GM04504 (cell line): ENCODE measurements around the gene CST2.
"Not testable (repeated sequence)": the region's sequence is repeated elsewhere in the genome, so short reads cannot be mapped to it uniquely, and the experiment has no call there.

ENCODE experiments used
- DNase-seq: peaks from one replicate; pipeline ENCODE4 v3.0.0-alpha.2; 2012; ENCODE audit warnings: low read depth

CST2 gene, protein sequence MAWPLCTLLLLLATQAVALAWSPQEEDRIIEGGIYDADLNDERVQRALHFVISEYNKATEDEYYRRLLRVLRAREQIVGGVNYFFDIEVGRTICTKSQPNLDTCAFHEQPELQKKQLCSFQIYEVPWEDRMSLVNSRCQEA

DNA sequence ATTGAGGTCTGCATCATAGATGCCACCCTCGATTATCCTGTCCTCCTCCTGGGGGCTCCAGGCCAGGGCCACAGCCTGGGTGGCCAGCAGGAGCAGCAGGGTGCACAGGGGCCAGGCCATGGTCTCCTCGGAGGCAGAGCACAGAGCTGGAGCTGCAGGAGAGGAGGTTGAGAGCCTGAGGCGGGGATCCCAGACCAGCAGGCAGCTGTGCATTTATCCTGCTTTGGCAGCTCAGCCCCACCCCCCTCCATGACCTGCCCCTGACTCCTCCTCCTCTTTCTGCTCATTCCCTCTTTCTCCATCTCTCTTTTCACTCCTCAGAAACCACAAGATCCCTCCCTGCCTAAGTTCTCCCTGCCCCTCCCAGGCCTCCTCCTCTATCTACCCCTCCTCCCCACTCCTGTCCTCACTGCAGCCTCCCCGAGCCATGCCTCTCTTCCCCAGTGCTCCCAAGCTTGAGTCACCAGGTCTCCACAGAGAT is at the start of gene CST2:
TSS of gene CST2 (minus strand) at position 189 of the 481 bp plus-strand sequence. CDS start at position 120, 69 bp downstream.
- no peak for DNase-seq

DNA sequence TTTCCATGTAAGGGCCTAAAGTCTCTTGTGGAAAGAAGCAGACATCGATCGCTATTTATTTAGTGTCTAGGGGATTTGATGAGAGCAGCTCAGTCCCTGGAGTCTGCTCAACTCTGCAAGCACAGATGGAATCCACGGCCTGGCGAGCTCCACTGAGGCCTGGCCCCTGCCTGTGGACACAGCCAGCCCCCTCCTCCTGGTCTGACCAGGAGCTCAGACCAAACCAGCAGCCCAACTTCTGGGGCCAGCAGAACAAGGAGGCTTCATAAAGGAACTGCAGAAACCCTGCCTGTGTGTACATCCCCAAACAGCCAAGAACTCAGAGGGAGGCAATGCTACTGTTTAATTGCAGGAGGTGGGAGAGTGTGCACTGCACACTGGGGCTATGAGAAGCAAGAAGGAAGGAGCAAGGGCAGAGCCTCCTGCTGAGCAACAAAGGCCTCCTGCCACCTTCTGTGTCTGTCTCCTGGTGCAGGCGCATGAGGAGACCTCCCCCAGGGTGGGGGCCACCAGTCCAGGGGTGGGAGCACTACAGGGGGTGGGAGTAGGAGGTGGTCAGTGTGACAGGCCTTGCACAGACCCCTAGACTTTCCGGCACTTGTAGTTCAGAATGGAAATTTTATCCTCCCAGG is 49.2 kb upstream of the CST2 start:
- no peak for DNase-seq

GRCh38 chr20:23874747-23875146 is 48.2 kb upstream of the CST2 start:
- DNase-seq: no peak

DNA sequence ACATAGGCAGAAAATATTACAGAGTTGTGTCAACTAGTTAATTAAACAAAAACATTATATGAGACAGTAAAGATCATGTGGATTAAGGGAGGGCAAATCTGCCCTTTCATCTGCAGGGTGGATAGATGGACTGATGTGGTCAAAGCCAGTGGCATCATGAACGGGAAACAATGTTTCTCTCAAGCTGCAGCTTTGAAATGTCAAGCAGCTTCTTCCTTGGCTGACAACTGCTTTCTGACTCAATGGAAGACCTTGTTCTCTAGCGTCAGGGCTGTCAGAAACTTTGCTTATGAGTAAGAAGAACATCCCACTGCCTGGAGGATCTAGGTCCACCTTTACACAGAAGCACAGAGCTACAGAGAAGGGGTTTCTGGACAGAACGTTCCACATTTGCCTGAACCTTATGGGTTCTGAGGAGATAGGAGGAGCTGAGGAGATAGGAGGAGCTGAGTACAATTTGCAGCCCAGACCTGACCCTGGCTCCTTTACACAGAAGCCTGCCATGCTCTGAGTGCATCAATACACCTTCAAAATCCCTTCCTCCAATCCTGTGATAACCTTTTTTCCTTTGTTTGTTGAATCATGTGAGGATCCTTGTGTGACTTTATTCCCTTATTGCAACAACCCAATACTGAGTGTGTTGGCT is 47.0 kb upstream of the CST2 start:
- no peak for DNase-seq

DNA sequence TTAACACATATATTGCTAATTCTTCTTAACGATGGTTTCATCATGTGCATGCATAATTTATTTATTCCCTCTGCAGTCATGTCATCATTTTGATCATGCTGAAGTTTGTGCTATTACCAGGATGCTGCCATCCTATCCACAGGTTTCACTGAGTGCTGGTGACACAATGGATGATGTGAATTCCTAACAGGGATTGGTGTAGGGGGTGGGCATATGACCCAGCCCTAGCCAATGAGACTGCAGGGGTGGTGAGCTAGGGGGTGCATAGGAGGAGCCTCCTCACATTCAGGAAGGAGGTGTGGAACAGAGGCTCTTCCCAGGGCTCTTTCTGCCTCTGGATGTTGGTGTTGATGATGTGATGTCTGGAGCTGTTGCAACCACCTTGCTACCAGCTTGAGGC is 45.5 kb upstream of the CST2 start:
- no peak for DNase-seq

DNA sequence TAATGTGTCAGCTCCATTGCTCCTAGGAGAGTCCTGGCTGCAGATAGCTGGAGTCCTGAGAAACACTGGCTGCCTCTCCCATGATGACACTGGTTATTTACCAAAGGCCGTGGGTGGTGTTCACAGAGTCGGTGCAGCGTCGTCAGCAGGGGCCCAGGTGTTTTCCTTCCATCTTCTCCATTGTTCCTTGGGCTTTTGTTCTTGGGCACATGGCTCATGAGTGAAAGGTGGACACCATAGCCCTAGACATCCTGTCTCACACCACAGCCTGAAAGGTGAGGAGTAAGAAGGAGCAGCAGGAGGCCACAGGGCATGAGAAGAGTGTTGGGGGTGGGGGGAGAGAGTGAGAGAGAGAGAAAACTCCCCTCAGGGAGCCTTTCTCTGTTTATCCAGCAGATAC is 43.9 kb upstream of the CST2 start:
- no peak for DNase-seq

DNA sequence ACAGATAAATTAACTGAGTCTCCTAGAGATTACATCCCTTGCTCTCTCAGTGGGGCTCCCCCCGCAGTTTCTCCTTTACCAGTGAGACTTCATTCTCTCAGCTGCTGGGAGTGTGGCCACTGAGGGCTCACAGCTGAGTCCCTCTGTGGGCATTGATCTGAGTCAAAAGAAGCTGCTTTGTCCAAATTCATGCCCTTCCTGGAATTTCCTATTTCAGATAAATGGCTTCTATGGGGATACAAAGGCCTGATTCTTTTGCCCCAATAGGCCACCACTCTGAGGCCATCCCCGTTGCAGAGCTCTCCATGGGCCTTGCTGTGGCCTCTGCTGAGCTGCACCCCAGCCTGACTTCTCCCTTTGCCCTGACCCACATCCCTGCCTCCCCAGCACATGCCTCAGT is 43.0 kb upstream of the CST2 start:
- no peak for DNase-seq

DNA sequence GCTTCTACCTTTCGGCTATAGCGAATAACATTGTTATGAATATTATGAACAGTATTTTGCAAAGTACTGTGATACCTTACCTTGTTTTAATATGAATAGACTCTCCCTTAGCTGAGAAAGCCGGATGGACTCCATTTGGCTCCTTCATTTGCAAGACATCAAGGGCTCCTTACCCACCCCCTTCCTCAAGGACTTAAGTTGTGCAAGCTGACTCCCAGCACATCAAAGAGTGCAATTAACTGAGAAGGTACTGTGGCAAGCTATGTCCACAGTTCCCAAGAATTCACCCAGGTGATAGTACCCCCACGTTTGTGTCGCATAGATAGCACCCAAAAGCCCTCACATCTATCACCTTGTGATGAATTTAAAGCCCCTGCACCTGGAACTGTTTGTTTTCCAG is 41.8 kb upstream of the CST2 start:
- DNase-seq: no peak

DNA sequence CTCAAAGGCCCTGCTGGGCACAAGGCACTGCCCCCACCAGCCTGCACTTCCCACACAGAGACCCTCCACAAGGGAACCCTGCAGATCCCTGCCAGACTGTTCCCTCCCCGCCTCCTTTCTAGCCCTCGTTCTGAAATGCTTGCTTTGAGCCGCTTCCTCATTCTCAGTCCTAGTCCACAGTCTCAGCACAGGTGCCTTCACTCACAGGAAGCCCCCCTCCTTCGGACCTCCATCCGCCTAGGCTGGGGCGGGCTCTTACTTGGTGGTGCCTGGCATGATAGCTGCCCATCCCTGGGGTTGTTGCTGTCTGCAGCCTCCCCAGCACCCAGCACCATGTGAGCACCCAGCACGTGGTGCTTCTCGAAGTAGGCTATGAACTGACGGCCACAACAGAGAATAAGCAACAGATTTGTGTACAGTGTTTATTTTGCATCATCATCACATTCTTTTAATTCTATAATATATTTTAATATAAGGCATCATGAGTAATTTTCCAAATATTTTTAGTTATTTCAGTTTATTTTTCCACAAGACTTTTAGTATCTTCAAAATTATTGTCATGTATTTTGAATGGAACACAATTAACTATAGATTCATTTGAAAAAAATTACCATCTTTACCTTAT is 40.7 kb upstream of the CST2 start:
- DNase-seq: no peak

GRCh38 chr20:23860771-23861170 is 34.2 kb upstream of the CST2 start:
- DNase-seq: not testable (repeated sequence)

- no peak for DNase-seq
Measured at GRCh38 chr20:23857962-23858595, 31.6 kb upstream of the CST2 start.

DNA sequence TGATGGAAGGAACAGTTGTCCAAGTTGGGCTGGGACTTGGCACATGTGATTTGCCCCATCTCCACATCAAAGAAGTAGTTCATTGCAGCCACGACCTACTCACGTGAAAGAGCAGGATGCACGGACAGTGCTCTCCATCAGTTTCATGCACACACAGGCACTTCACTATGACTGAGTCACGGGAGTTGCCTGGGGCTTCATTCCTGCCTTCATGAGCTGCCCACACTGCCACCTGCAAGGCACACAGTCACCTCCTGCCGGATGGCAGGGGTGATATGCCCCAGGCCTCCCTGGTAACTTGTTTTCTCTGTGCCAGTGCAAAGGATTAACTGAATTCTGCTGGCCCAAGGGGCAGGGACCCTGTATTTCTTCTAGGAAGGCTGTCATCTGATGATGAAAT is 30.2 kb upstream of the CST2 start:
- DNase-seq: no peak

- no peak for DNase-seq
Measured at GRCh38 chr20:23856226-23856625, 29.7 kb upstream of the CST2 start.

DNA sequence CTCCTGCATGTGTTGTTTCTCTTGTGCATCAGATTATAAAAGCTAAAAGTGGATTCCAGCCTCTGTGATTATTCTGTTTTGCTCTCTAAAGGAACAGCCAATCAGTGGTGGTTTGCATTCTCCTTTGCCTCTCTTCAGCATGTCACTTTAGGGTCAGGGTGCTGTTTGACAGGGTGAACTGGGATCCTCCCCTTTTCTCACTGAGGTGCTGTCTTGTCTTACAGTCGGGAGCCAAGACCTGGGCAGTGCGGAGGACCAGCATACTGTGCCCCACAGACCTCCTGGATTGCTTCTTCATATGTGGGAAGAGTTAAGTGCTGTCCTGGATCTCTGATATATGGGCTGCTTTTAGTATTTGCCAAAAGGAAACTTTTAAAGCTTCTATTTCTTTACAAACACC is 15.2 kb upstream of the CST2 start:
- no peak for DNase-seq

DNA sequence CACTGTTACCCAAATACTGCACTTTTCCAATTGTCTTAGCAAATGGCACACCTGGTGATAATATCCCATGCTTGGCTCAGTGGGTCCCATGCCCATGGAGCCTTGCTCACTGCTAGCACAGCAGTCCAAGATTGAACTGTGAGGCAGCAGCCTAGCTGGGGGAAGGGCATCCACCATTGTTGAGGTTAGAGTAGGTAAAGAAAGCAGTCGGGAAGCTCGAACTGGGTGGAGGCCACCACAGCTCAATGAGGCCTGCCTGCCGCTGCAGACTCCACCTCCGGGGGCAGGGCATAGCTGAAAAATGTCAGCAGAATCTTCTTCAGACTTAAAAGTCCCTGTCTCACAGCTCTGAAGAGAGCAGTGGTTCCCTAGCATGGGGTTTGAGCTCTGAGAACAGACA is 9.2 kb upstream of the CST2 start:
- DNase-seq: no peak

DNA sequence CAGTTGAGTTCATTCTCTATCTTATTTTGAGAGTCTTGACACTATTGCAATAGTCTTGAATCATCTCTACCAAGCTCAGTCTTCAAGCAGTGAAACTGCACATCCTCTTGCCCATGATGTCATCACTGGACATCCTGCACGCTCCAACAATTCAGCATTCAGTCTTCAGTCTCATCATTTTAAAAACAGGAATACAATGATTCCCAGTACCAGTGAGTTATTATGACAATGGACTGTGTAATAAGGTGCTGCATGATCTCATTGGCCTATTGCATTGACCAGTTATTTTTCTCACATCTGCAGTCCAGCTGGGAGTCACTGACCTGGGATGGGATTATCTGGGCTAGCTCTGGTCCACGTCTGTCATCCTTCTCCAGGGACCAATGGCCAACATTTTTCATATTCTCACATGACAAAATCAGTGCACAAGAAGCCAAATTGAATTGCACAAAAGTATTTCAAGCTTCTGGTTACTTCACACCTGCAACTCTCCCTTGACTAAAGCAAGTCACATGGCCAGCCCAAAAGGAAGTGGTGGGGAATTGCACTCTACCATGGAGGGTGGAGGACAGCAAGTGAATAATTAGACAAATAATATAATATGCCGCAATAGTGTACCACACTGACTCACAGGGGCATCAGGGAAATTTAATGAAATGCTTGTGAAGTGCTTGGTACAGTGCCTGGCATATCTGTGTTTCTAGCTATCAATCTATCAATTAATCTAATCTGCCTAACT is 6.4 kb upstream of the CST2 start:
- no peak for DNase-seq

DNA sequence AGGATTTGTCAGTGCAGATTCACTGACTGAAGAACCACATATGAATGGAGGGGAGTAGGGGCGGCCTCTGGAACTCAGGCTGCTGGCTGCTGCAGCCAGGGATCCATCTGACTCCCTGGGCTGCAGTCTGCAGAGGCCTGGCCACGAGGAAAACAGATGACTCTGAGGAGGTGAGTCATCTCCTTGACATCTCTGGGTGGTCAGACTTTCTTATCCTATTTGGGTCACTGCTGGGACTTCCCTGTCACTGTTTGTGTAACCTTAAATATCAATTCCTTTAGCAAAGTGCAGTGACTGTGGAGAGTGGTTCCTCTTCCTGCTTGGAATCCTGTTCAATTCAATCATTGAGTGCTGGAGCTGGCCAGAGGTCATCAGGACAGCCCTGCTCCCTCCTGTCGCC is 5.4 kb upstream of the CST2 start:
- DNase-seq: not testable (repeated sequence)

DNA sequence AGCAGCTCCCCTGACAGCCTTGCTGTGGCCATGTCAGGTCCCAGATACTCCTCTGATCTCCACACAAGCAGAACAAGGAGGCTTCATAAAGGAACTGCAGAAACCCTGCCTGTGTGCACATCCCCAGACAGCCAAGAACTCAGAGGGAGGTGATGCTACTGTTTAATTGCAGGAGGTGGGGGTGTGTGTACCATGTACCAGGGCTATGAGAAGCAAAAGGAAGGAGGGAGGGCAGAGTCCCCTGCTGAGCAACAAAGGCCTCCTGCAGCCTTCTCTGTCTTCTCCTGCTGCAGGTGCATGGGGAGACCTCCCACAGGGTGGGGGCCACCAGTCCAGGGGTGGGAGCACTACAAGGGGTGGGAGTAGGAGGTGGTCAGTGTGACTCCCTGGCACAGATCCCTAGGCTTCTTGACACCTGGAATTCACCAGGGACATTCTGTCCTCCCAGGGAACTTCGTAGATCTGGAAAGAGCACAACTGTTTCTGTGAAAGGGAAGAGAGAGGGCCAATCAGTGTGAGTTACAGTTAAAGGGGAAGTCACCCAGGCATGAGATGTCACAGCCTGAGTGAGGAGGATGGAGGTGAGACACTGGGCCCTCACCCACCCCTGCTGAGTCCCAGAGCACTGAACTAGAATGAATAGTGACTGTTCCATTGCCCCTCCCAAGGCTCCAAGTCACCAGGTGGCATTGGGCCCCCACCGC is 2.8 kb downstream of the CST2 start:
- DNase-seq: no peak

DNA sequence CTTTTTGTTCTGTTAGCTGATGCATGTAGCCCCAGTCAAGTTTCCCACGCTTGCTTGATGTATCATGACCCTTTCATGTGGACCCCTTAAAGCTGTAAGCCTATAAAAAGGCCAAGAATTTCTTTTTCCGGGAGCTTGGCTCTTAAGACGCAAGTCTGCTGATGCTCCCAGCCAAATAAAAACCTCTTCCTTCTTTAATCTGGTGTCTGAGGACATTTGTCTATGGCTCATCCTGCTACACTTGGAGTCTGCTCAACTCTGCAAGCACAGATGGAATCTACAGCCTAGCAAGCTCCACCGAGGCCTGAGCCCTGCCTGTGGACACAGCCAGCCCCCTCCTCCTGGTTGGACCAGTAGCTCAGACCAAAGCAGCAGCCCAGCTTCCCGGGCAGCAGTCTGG is 3.4 kb downstream of the CST2 start:
- no peak for DNase-seq

GRCh38 chr20:23820493-23820892 is 6.0 kb downstream of the CST2 start:
- no peak for DNase-seq

DNA sequence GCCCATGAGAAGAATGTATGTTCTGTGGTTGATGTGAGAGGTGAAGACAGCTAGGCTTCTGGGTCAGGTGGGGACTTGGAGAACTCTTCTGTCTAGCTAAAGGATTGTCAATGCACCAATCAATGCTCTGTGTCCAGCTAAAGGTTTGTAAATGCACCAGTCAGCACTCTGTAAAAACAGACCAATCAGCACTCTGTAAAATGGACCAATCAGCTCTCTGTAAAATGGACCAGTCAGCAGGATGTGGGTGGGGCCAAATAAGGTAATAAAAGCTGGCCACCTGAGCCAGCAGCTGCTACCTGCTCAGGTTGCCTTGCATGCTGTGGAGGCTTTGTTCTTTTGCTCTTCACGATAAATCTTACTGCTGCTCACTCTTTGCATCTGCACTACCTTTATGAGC is 15.0 kb downstream of the CST2 start:
- DNase-seq: not testable (repeated sequence)
